Ishikawa (cell line): Measurements from ENCODE around the gene C10orf105.

Experiments
- EP300 ChIP-seq: IDR thresholded peaks from 2 replicates; pipeline ENCODE4 v1.6.1; 2012; ENCODE audit warnings: borderline replicate concordance
- FOXM1 ChIP-seq: IDR thresholded peaks from 2 replicates; pipeline ENCODE4 v1.6.1; 2012; ENCODE audit warnings: low read depth, borderline replicate concordance
- YY1 ChIP-seq: IDR thresholded peaks from 2 replicates; pipeline ENCODE4 v1.6.1; 2012; ENCODE audit warnings: low read depth
- ZBTB7A ChIP-seq: IDR thresholded peaks from 2 replicates; pipeline ENCODE4 v1.6.1; 2012; ENCODE audit warnings: low read depth

DNA sequence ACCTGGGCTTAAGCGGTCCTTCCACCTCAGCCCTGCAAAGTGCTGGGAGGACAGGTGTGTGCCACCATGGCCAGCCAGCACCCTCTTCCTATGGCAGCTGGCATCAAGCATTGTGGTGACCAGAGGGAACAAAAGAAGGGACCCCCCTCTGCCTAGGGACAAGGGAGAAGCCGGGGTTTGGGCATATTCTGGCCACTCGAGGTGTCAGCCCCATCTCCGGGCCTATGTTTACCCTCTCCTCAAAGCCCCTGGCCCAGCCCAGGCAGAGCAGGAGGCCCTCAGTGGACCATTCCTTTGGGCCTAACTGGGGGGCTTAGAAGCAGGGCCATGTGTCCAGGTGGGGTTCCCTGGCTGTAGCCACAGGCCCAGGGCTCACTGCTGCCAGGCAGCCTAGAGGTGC, 29.8 kb upstream of the C10orf105 start:
- no peak for TF ChIP-seq FOXM1
- TF ChIP-seq YY1: no peak
- no peak for TF ChIP-seq ZBTB7A
- no peak for TF ChIP-seq EP300
